KBM-7 (cell line): Measurements from ENCODE around the gene MAPKAPK3.

Experiments
- DNase-seq: peaks from one replicate; pipeline ENCODE4 v3.0.0-alpha.2; 2015
- in situ Hi-C: fragments of 300-500 bp; cut with MboI; formaldehyde crosslinking; loops from 2 replicates; pipeline ENCODE4 v1.14.3; 2020; ENCODE audit warnings: low sequenced_read_pairs, low pct_unique_long_range_greater_than_20kb, mixed read lengths

The MAPKAPK3 gene

GRCh38 chr3:50648313-50648712 lies 31.4 kb downstream of the MAPKAPK3 start:
- DNase-seq: no peak
- in situ Hi-C loops: no loop called here

GRCh38 chr3:50648944-50649343 lies 32.0 kb downstream of the MAPKAPK3 start:
- no peak for DNase-seq
- in situ Hi-C loops: no loop called here

GRCh38 chr3:50649451-50649931 lies 32.5 kb downstream of the MAPKAPK3 start:
- in situ Hi-C loops: no loop called here
- no peak for DNase-seq

- in situ Hi-C loops: loop anchor here (25.0 kb wide), 1 partner anchor 737 kb away; the partner anchor contains the start of genes MANF and RBM15B
- no peak for DNase-seq
These were observed 33.1 kb downstream of the MAPKAPK3 start for GRCh38 chr3:50650018-50650417.

GRCh38 chr3:50651445-50651844 lies 34.5 kb downstream of the MAPKAPK3 start:
- in situ Hi-C loops: loop anchor here (25.0 kb wide), 1 partner anchor 736 kb away; the partner anchor contains the start of genes MANF and RBM15B
- no peak for DNase-seq

- in situ Hi-C loops: loop anchor here (25.0 kb wide), 1 partner anchor 735 kb away; the partner anchor contains the start of genes MANF and RBM15B
- DNase-seq: peak; percentile 12
These were observed 35.1 kb downstream of the MAPKAPK3 start for GRCh38 chr3:50651920-50652529.

GRCh38 chr3:50652709-50653108 lies 35.8 kb downstream of the MAPKAPK3 start:
- in situ Hi-C loops: loop anchor here (25.0 kb wide), 1 partner anchor 735 kb away; the partner anchor contains the start of genes MANF and RBM15B
- peak; percentile 74 for DNase-seq

- in situ Hi-C loops: loop anchor here (25.0 kb wide), 1 partner anchor 733 kb away; the partner anchor contains the start of genes MANF and RBM15B
- no peak for DNase-seq
These were observed 37.1 kb downstream of the MAPKAPK3 start for GRCh38 chr3:50653937-50654595.

- peak; percentile 25 for DNase-seq
- in situ Hi-C loops: loop anchor here (25.0 kb wide), 1 partner anchor 732 kb away; the partner anchor contains the start of genes MANF and RBM15B
These were observed 38.3 kb downstream of the MAPKAPK3 start for GRCh38 chr3:50655009-50655830.

- no peak for DNase-seq
- in situ Hi-C loops: loop anchor here (25.0 kb wide), 1 partner anchor 731 kb away; the partner anchor contains the start of genes MANF and RBM15B
These were observed 39.7 kb downstream of the MAPKAPK3 start for GRCh38 chr3:50656417-50657195.

GRCh38 chr3:50657407-50657806 lies 40.5 kb downstream of the MAPKAPK3 start:
- in situ Hi-C loops: loop anchor here (25.0 kb wide), 1 partner anchor 730 kb away; the partner anchor contains the start of genes MANF and RBM15B
- no peak for DNase-seq

- no peak for DNase-seq
- in situ Hi-C loops: loop anchor here (25.0 kb wide), 1 partner anchor 729 kb away; the partner anchor contains the start of genes MANF and RBM15B
These were observed 40.9 kb downstream of the MAPKAPK3 start for GRCh38 chr3:50657816-50658215.

GRCh38 chr3:50658416-50658815 lies 41.5 kb downstream of the MAPKAPK3 start:
- in situ Hi-C loops: loop anchor here (25.0 kb wide), 1 partner anchor 729 kb away; the partner anchor contains the start of genes MANF and RBM15B
- DNase-seq: no peak

GRCh38 chr3:50658831-50659230 lies 41.9 kb downstream of the MAPKAPK3 start:
- in situ Hi-C loops: loop anchor here (25.0 kb wide), 1 partner anchor 728 kb away; the partner anchor contains the start of genes MANF and RBM15B
- no peak for DNase-seq

GRCh38 chr3:50660386-50660785 lies 43.4 kb downstream of the MAPKAPK3 start:
- in situ Hi-C loops: loop anchor here (25.0 kb wide), 1 partner anchor 727 kb away; the partner anchor contains the start of genes MANF and RBM15B
- DNase-seq: no peak

GRCh38 chr3:50661321-50661837 lies 44.4 kb downstream of the MAPKAPK3 start:
- DNase-seq: no peak
- in situ Hi-C loops: loop anchor here (25.0 kb wide), 1 partner anchor 726 kb away; the partner anchor contains the start of genes MANF and RBM15B

GRCh38 chr3:50662408-50662807 lies 45.5 kb downstream of the MAPKAPK3 start:
- in situ Hi-C loops: loop anchor here (25.0 kb wide), 1 partner anchor 725 kb away; the partner anchor contains the start of genes MANF and RBM15B
- no peak for DNase-seq
